NCI-H2107 (cell line): ENCODE measurements around the gene RUFY4.
A peak's percentile ranks its signal among the peaks of the same experiment; 100 is the strongest.

Source experiments
- DNase-seq: peaks from one replicate; lab custom pipeline; 2025; lab: John Stamatoyannopoulos, UW

The RUFY4 gene, protein sequence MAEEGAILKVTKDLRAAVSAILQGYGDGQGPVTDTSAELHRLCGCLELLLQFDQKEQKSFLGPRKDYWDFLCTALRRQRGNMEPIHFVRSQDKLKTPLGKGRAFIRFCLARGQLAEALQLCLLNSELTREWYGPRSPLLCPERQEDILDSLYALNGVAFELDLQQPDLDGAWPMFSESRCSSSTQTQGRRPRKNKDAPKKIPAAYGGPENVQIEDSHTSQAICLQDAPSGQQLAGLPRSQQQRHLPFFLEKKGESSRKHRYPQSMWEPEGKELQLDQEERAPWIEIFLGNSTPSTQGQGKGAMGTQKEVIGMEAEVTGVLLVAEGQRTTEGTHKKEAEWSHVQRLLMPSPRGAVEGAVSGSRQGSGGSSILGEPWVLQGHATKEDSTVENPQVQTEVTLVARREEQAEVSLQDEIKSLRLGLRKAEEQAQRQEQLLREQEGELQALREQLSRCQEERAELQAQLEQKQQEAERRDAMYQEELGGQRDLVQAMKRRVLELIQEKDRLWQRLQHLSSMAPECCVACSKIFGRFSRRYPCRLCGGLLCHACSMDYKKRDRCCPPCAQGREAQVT

GRCh38 chr2:218068721-218069334 lies at the start of gene RUFY4:
TSS of gene RUFY4 (plus strand) at chr2:218069253. CDS start at chr2:218070606, 1,353 bp downstream.
- peak; percentile 34 for DNase-seq

- DNase-seq = no peak
Measured at GRCh38 chr2:218019411-218020060, 49.5 kb upstream of the RUFY4 start.

- DNase-seq = no peak
Measured at GRCh38 chr2:218020281-218020680, 48.8 kb upstream of the RUFY4 start.

DNA sequence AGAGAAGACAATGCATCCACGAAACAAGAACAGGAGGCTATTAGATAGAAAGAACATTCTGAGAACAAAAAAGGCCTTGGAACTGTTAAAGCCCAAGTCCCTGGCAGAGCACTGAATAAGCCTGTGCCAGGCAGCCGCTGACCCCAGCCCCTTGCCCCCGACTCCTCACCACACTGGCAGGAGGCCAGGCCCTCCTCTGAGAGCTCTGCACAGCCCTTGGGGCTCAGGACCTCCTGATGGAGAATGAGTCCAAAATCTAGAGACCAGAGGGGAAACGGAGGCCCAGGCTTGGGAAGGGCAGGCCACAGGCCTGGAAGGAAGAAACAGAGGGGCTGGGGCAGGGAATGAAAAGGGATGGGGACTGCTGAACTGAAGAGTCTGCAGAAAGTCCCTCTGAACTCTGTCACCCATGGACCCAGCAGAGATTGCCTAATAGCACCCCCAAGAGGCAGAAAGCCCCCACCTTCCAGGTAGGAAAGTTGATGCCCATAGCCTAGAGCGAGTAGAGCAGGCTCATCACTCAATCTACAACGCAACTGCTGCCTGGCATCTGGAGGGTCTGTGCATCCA lies 48.0 kb upstream of the RUFY4 start:
- DNase-seq = no peak

- no peak for DNase-seq
Measured at GRCh38 chr2:218021536-218022071, 47.4 kb upstream of the RUFY4 start.

DNA sequence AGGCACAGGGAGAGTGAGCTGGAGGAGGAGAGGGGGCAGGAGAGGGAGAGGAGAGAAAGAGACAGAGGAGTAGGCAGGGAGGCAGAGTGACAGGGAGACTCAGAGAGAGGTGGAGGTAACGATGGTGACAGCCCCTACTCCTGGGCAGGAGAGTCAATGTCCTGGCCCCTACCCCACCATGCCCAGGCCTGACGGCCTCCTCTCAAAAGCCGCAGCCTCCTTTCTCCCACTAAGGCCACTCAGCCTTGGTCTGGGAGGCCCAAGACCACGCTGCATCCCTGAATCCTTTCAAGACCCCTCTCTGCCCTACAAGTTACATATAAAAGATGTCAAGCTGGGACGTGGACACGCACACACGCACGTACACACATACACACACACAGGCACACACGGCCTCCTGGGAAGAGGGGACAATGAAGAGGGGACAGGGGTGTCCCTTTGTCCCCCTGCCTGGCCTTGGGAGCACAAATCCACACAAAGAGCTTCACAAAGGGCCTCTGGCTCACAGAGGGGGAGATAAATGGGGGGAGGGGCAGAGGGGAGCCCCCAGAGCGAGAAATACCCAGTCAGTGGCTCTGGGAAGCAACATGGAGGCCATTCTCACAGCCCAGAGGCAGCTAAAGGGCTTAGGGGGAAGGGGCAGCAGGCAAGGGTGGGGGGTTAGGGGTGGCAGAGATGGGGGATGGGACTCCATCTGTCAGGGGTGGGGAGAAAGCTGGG lies 46.8 kb upstream of the RUFY4 start:
- DNase-seq = no peak

- no peak for DNase-seq
Measured at GRCh38 chr2:218022851-218023530, 46.1 kb upstream of the RUFY4 start.

GRCh38 chr2:218023636-218024035 lies 45.4 kb upstream of the RUFY4 start:
- DNase-seq = no peak

DNA sequence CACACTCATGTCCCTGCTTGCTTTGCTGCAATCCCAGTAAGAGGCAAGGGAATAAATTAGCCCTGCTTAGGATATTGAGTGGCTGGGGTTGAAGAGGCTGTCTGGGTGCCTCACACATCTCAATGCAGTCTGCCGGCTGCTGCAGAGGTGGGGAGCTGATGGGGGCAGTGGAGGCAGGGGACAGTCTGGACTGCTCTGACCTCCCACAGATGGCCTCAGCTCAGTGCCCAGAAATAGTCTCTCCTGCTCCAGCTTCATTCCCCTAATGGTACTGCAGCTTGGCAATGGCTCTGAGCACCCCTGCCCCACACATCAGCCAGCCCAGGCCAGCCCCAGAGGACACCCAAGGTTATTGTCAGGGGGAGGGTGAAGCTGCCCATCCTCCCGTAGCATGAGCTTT lies 44.7 kb upstream of the RUFY4 start:
- DNase-seq = no peak

- DNase-seq = no peak
Measured at GRCh38 chr2:218024871-218025270, 44.2 kb upstream of the RUFY4 start.

- no peak for DNase-seq
Measured at GRCh38 chr2:218026244-218026643, 42.8 kb upstream of the RUFY4 start.

DNA sequence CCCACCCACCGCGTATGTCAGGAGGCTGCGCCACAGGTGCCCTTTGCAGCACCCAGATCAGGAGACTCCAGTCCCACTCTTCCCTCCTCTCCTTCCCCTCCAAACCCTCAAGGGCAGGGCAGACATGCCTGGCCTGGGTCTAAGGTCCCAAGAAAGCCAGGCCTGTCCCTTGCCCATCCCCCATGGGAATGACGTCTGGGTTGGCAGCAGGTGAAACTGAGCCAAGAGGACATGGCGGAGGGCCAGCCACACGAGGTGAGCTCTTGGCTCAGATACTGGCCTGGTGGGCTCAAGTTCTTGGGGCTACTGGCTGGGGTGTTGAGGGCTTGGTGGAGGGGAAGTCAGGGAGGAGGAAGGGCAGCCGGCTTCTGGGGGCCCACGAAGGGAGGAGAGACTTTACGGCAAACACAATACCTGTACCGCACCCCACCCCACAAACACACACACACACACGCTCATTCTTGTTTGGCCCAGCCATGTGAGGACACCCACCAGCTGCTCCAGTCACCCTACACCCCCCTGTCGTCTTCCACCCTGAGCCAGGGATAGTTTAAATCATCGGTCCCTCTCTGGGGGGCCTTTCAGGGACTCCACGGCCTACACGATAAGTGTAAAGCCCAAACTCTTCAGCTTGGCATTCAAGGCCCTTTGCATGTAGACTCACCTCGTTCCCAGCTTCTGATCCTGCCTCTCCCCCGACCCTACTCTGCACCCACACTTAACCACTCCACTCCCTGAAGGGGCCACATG lies 42.2 kb upstream of the RUFY4 start:
- no peak for DNase-seq

- DNase-seq = no peak
Measured at GRCh38 chr2:218027426-218028188, 41.4 kb upstream of the RUFY4 start.

- no peak for DNase-seq
Measured at GRCh38 chr2:218028189-218028495, 40.9 kb upstream of the RUFY4 start.

- no peak for DNase-seq
Measured at GRCh38 chr2:218028562-218029348, 40.3 kb upstream of the RUFY4 start.

GRCh38 chr2:218029366-218030360 lies 39.4 kb upstream of the RUFY4 start:
- no peak for DNase-seq

GRCh38 chr2:218030409-218031195 lies 38.5 kb upstream of the RUFY4 start:
- no peak for DNase-seq
